Testis (tissue), 2 donors: Measurements from ENCODE around the gene KHK.

Experiments
- CTCF ChIP-seq, 3 experiments: fragments of 450-650 bp in 2 of 3; fragments of 200-600 bp in 1 of 3; sonication (generic) in 1 of 3; IDR thresholded peaks; one replicate each; pipeline ENCODE4 v1.5.1; 2016 to 2019; ENCODE audit warnings: antibody characterized with exemption in 3 of 3, mild to moderate bottlenecking in 2 of 3, moderate library complexity in 1 of 3
- POLR2A ChIP-seq: fragments of 450-650 bp; IDR thresholded peaks from one replicate; pipeline ENCODE4 v1.6.1; 2017; ENCODE audit warnings: antibody characterized with exemption, mild to moderate bottlenecking, moderate library complexity

DNA sequence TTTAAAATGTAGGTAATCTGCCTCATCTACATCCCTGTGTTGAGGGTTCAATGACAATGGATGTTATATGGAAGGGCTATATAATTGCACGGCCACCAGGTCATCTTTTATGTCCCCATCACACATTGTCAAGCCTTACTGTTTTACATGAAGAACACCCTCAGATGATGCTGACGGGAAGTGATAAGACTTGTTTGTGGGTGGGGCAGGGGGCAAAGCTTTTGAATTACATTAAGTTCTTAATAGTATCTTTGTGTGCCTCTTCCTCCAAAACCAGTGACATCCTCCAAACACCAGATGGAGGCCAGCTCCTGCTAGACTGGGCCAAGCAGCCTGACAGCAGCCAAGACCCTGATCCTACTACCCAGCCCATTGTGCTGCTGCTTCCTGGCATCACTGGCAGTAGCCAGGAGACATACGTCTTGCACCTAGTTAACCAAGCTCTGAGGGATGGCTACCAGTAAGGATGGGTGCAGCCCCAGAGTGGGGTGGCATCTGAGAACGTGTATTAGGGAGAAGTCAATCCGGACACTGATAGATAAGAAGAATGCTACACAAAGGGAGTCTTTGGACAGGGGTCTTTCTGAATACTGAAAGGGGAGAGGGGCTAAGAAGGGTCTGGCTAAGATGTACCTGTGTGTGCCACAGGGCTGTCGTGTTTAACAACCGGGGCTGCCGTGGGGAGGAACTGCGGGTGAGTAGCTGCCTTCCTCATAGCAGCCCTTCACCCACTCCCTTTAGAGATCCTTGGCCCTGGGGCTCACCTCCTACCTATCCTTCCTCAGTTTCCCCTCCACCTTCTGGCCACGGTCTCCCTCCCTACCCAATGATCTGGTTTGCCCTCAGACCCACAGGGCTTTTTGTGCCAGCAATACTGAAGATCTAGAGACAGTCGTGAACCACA is 42.3 kb downstream of the KHK start:
- no peak for TF ChIP-seq CTCF (IDR thresholded peaks at IDR 0.05)
- no peak for TF ChIP-seq POLR2A
